H1 (cell line): ENCODE results near the gene CLIC3. TPM values are rescaled to one million over a fixed set of nuclear protein-coding genes. Genes with fewer than 3 reads are reported as not detected.

Source experiments
- CTCF ChIA-PET: fragments of 300-600 bp; sonication (Branson Sonifier 250); formaldehyde crosslinking; loops from one replicate; lab custom pipeline; 2021; ENCODE audit not compliant: partially characterized antibody; lab: Charles Lee
- POLR2A ChIA-PET: fragments of 300-600 bp; sonication (Branson Sonifier 250); formaldehyde crosslinking; loops from one replicate; lab custom pipeline; 2021; ENCODE audit warnings: inconsistent platforms; ENCODE audit not compliant: partially characterized antibody; lab: Charles Lee
- DNase-seq, 2 experiments: peaks; one replicate each; pipeline versions ENCODE4 v3.0.0 to v3.0.0-alpha.2; 2010 to 2022; ENCODE audit warnings: low spot score in 2 of 2, low read depth in 1 of 2, mixed read lengths in 1 of 2
- FAIRE-seq: peaks from 2 replicates; lab custom pipeline; 2011; peaks lifted over from hg19 to GRCh38; lab: Jason Lieb, UNC
- H2AFZ ChIP-seq: 2 replicates; pipeline ENCODE4 v1.8.1; 2012; ENCODE audit warnings: low read length, inconsistent platforms
- H2AK5ac ChIP-seq: 2 replicates; pipeline ENCODE4 v1.6.1; 2013; ENCODE audit warnings: low read depth, low read length
- H2BK120ac ChIP-seq: replicated peaks from 2 replicates; pipeline ENCODE3; 2013; ENCODE audit warnings: low read depth, low read length, inconsistent platforms
- H2BK12ac ChIP-seq: 2 replicates; pipeline ENCODE4 v1.6.1; 2013; ENCODE audit warnings: low read depth, low read length
- H2BK15ac ChIP-seq: 2 replicates; pipeline ENCODE4 v1.6.1; 2013; ENCODE audit warnings: low read length
- H2BK20ac ChIP-seq: 2 replicates; pipeline ENCODE4 v1.6.1; 2013; ENCODE audit warnings: low read length
- H2BK5ac ChIP-seq: 2 replicates; pipeline ENCODE4 v1.6.1; 2013; ENCODE audit warnings: low read depth, low read length
- H3K14ac ChIP-seq: 2 replicates; pipeline ENCODE4 v1.6.1; 2013; ENCODE audit warnings: inconsistent platforms; ENCODE audit not compliant: insufficient read length
- H3K18ac ChIP-seq: 2 replicates; pipeline ENCODE4 v1.6.1; 2013; ENCODE audit warnings: low read length; ENCODE audit errors: extremely low read depth
- H3K23ac ChIP-seq: 2 replicates; pipeline ENCODE4 v1.6.1; 2013; ENCODE audit warnings: inconsistent platforms; ENCODE audit not compliant: insufficient read length
- H3K23me2 ChIP-seq: 2 replicates; pipeline ENCODE4 v1.6.1; 2013; ENCODE audit warnings: low read depth, low read length
- H3K27ac ChIP-seq: 2 replicates; pipeline ENCODE4 v1.6.1; 2011; ENCODE audit warnings: low read depth, low read length, inconsistent platforms
- H3K27me3 ChIP-seq, 4 experiments: replicated peaks in 1 of 4; 1 replicate in 1 of 4; 2 replicates in 3 of 4; pipeline versions ENCODE4 v1.6.1 to v1.8.1; 2011 to 2013; ENCODE audit warnings: low read length in 3 of 4, mild to moderate bottlenecking in 3 of 4, inconsistent platforms in 2 of 4, mixed read lengths in 2 of 4, moderate library complexity in 1 of 4; ENCODE audit not compliant: control insufficient read depth in 3 of 4, insufficient read depth in 3 of 4; ENCODE audit errors: extremely low read depth in 1 of 4
- H3K36me3 ChIP-seq, 4 experiments: 2 replicates each; pipeline versions ENCODE4 v1.6.1 to v1.8.1; 2011 to 2013; ENCODE audit warnings: mild to moderate bottlenecking in 4 of 4, low read length in 3 of 4, moderate library complexity in 2 of 4, control low read depth in 1 of 4, inconsistent platforms in 1 of 4; ENCODE audit not compliant: insufficient read depth in 4 of 4, control insufficient read depth in 2 of 4
- H3K4ac ChIP-seq: replicated peaks from 2 replicates; pipeline ENCODE3; 2013; ENCODE audit warnings: low read length, low read depth, mixed read lengths, inconsistent platforms; ENCODE audit not compliant: insufficient read length
- H3K4me1 ChIP-seq, 4 experiments: replicated peaks in 1 of 4; 1 replicate in 1 of 4; 2 replicates in 3 of 4; pipeline versions ENCODE4 v1.6.1 to v1.8.1; 2011 to 2013; ENCODE audit warnings: low read length in 3 of 4, inconsistent platforms in 2 of 4, mixed read lengths in 1 of 4; ENCODE audit not compliant: insufficient read depth in 4 of 4, control insufficient read depth in 3 of 4
- H3K4me2 ChIP-seq, 2 experiments: 2 replicates each; pipeline versions ENCODE4 v1.6.1 to v1.8.1; 2011 to 2013; ENCODE audit warnings: low read depth in 2 of 2, low read length in 2 of 2, control low read depth in 1 of 2, inconsistent platforms in 1 of 2, mild to moderate bottlenecking in 1 of 2; ENCODE audit not compliant: insufficient read depth in 1 of 2
- H3K4me3 ChIP-seq, 4 experiments: fragments of 200-600, 300-600 bp in 1 of 4; sonication (generic), shearing (Covaris generic), sonication (Bioruptor Twin) in 1 of 4; 2 replicates each; pipeline versions ENCODE4 v1.5.1 to v1.8.1; 2011 to 2016; ENCODE audit warnings: low read length in 4 of 4, low read depth in 3 of 4, control low read depth in 2 of 4, inconsistent platforms in 2 of 4, mild to moderate bottlenecking in 2 of 4, mixed read lengths in 1 of 4, moderate library complexity in 1 of 4; ENCODE audit not compliant: insufficient read depth in 2 of 4; ENCODE audit errors: extremely low read depth in 1 of 4
- H3K56ac ChIP-seq: replicated peaks from 2 replicates; pipeline ENCODE3; 2013; ENCODE audit warnings: low read depth, mild to moderate bottlenecking, mixed read lengths, low read length, inconsistent platforms; ENCODE audit not compliant: insufficient read length
- H3K79me1 ChIP-seq: 2 replicates; pipeline ENCODE4 v1.6.1; 2013; ENCODE audit warnings: low read depth, low read length, control low read depth
- H3K79me2 ChIP-seq, 2 experiments: 2 replicates each; pipeline versions ENCODE4 v1.6.1 to v1.8.1; 2012 to 2013; ENCODE audit warnings: low read length in 2 of 2, mild to moderate bottlenecking in 2 of 2, inconsistent platforms in 1 of 2; ENCODE audit not compliant: insufficient read depth in 2 of 2, control insufficient read depth in 1 of 2
- H3K9ac ChIP-seq, 4 experiments: replicated peaks in 1 of 4; 1 replicate in 1 of 4; 2 replicates in 3 of 4; pipeline versions ENCODE4 v1.6.1 to v1.8.1; 2011 to 2013; ENCODE audit warnings: low read depth in 3 of 4, low read length in 3 of 4, control low read depth in 2 of 4, mild to moderate bottlenecking in 2 of 4, moderate library complexity in 2 of 4, inconsistent platforms in 1 of 4; ENCODE audit errors: extremely low read depth in 1 of 4
- H3K9me3 ChIP-seq, 2 experiments: 2 replicates each; pipeline versions ENCODE4 v1.6.1 to v1.8.1; 2012 to 2013; ENCODE audit warnings: mild to moderate bottlenecking in 2 of 2, moderate library complexity in 2 of 2, control low read depth in 1 of 2, inconsistent platforms in 1 of 2, low read depth in 1 of 2, low read length in 1 of 2, mixed read lengths in 1 of 2; ENCODE audit not compliant: insufficient read depth in 2 of 2
- H4K20me1 ChIP-seq, 2 experiments: replicated peaks in 1 of 2; 2 replicates each; pipeline versions ENCODE3 to v1.8.1; 2011 to 2013; ENCODE audit warnings: inconsistent platforms in 2 of 2, low read length in 2 of 2, mild to moderate bottlenecking in 1 of 2; ENCODE audit not compliant: insufficient read depth in 2 of 2, control insufficient read depth in 1 of 2
- H4K5ac ChIP-seq: 2 replicates; pipeline ENCODE4 v1.6.1; 2013; ENCODE audit warnings: low read length, low read depth, mixed read lengths, inconsistent platforms; ENCODE audit not compliant: insufficient read length
- H4K8ac ChIP-seq: 2 replicates; pipeline ENCODE4 v1.8.0; 2013; ENCODE audit warnings: mild to moderate bottlenecking, moderate library complexity, low read length, inconsistent platforms; ENCODE audit not compliant: insufficient read depth; ENCODE audit errors: extremely low read depth
- H4K91ac ChIP-seq: replicated peaks from 2 replicates; pipeline ENCODE3; 2013; ENCODE audit warnings: low read length, mixed read lengths, inconsistent platforms; ENCODE audit not compliant: insufficient read length
- BCL11A ChIP-seq, 2 experiments: IDR thresholded peaks; one replicate each; pipeline ENCODE4 v1.6.1; 2011; ENCODE audit warnings: low read depth in 2 of 2, low read length in 2 of 2, mild to moderate bottlenecking in 2 of 2
- FOSL1 ChIP-seq: IDR thresholded peaks from 2 replicates; pipeline ENCODE4 v1.6.1; 2011; ENCODE audit warnings: mild to moderate bottlenecking, low read depth, low read length, moderate library complexity; ENCODE audit not compliant: insufficient read depth
- HDAC2 ChIP-seq, 2 experiments: fragments of 300-600 bp in 1 of 2; sonication (generic) in 1 of 2; IDR thresholded peaks; 2 replicates each; pipeline ENCODE4 v1.6.1; 2011 to 2012; ENCODE audit warnings: low read depth in 2 of 2, low read length in 2 of 2, mild to moderate bottlenecking in 2 of 2, moderate library complexity in 2 of 2, borderline replicate concordance in 1 of 2, inconsistent platforms in 1 of 2
- KDM4A ChIP-seq: IDR thresholded peaks from one replicate; pipeline ENCODE4 v1.7.1; 2012; ENCODE audit warnings: low read depth, mild to moderate bottlenecking, moderate library complexity, low read length, inconsistent platforms; ENCODE audit not compliant: severe bottlenecking
- RFX5 ChIP-seq: IDR thresholded peaks from 2 replicates; pipeline ENCODE4 v1.6.1; 2011; ENCODE audit warnings: low read depth, low read length, improper control_type of control experiment, borderline replicate concordance
- SP4 ChIP-seq: IDR thresholded peaks from 2 replicates; pipeline ENCODE4 v1.6.1; 2012; ENCODE audit warnings: low read length, inconsistent platforms
- YY1 ChIP-seq: IDR thresholded peaks from 2 replicates; pipeline ENCODE4 v1.6.1; 2011; ENCODE audit warnings: low read depth, mild to moderate bottlenecking, low read length
- WGBS, 2 experiments: shearing (Covaris generic) in 1 of 2; methylation state at CpG; one replicate each; pipeline versions ENCODE4 v1.1.6 to v1.1.7; 2013 to 2015; ENCODE audit warnings: low lambda C conversion rate in 2 of 2, mixed read lengths in 2 of 2, inconsistent platforms in 1 of 2, low coverage in 1 of 2, missing lambda C conversion rate in 1 of 2; ENCODE audit not compliant: insufficient replicate concordance in 2 of 2, insufficient coverage in 1 of 2, insufficient read length in 1 of 2; ENCODE audit errors: extremely low coverage in 1 of 2, missing lambda C conversion rate in 1 of 2; 5-methylcytosine and 5-hydroxymethylcytosine counted together
- polyA plus RNA-seq, 7 experiments: library from polyadenylated mRNA; depleted of rRNA in 3 of 7; stranded (reverse) in 5 of 7; unstranded in 2 of 7; fragments of >200 nt in 5 of 7; fragments of 200-250 nt in 2 of 7; gene quantifications; 1 replicate in 5 of 7; 2 replicates in 1 of 7; 4 replicates in 1 of 7; pipeline versions ENCODE4 v1.2.1 to v1.2.3, GENCODE V29; 2011 to 2013; ENCODE audit warnings: missing spikeins in 2 of 7, mixed read lengths in 2 of 7
- total RNA-seq: library from RNA; stranded (reverse); fragmentation: NEBNext Ultra II Directional; extraction: Animal tissue kit (Norgen Biotek cat#: 25700); gene quantifications from 2 replicates; pipeline ENCODE4 v1.2.1, GENCODE V29; 2021

CLIC3 gene
- total and polyA plus RNA-seq, 2 of the 8 experiments (the other 6 are each of a cell fraction or from before 2014, with no cell fraction given) = 0.12 TPM; not detected in 1

DNA sequence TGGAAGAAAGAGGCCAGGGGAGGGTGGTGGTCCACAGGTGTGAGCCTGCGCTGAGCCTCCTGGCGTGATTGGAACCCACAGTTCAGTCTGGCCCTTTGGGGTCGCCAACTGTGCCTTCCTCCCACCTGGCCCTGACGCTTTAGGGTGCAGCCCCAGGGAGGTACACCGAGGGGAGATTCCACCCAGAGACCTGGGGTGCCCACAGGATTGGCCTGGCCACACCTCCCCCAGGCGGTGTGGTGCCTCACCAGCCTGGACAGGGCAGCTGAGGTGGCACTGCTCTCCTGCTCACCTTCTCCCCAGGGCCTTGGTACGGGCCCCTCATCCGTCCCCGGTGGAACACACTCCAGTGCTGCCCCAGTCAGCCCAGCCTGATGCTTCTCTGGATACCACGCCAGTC lies 1.0 kb upstream of the CLIC3 start:
- no peak overlapping the region for H3K23ac ChIP-seq
- no peaks in the 10 kb centered on the region; a peak in 1 of 7 replicates for H3K27me3 ChIP-seq
- no peak overlapping the region for H2AK5ac ChIP-seq
- H3K27ac ChIP-seq = no peak overlapping the region
- H4K91ac ChIP-seq = peak overlapping the region; percentile 41
- ChIA-PET POLR2A (interaction anchor here (1.3 kb wide), 1 partner anchor 19 kb away, joined by 3 read pairs; no protein-coding TSS in a partner anchor), CTCF (interaction anchor here (1.0 to 5.6 kb wide), 8 partner anchors 8 to 52 kb away, joined by 3 to 29 read pairs (median 8); partner anchors contain the start of genes ABCA2 and PTGDS)
- H2BK20ac ChIP-seq = no peak overlapping the region
- H3K79me1 ChIP-seq = no peaks in the 10 kb centered on the region
- H3K4me1 ChIP-seq = peaks cover 0 to 20% (median 11%) of the 10 kb centered on the region in 4 experiments; a peak in 6 of 7 replicates
- peaks cover 0 to 2% (median 0%) of the 10 kb centered on the region in 4 experiments; a peak in 1 of 8 replicates for H3K36me3 ChIP-seq
- WGBS, 2 experiments = 82% methylated on average over 8 of the region's 10 CpGs; no CpG with 5 or more reads in 1 of the 2 experiments
- H2BK12ac ChIP-seq = peak overlapping the region; percentile 60; the same call in 1 of the 2 replicates
- FAIRE-seq (no peak), DNase-seq (no peak)
- no peaks in the 10 kb centered on the region for H3K79me2 ChIP-seq
- H2BK5ac ChIP-seq = peak overlapping the region; percentile 35; the same call in 1 of the 2 replicates
- no peaks in the 10 kb centered on the region for H3K9me3 ChIP-seq
- H4K8ac ChIP-seq = no peak overlapping the region
- H3K4me2 ChIP-seq = peak overlapping the region; percentile 35 to 77; a peak in 3 of 4 replicates
- H2BK120ac ChIP-seq = no peak overlapping the region
- H2AFZ ChIP-seq = no peak overlapping the region
- no peak overlapping the region for H3K9ac ChIP-seq
- H3K14ac ChIP-seq = no peak overlapping the region
- H3K56ac ChIP-seq = no peak overlapping the region
- no peak overlapping the region for H3K4ac ChIP-seq
- H4K20me1 ChIP-seq = peaks cover 0 to 2% of the 10 kb centered on the region in 2 experiments
- no peak overlapping the region; the same call in 1 of the 2 replicates for H3K18ac ChIP-seq
- H2BK15ac ChIP-seq = peak overlapping the region; percentile 95; the same call in 1 of the 2 replicates
- peaks cover 16% of the 10 kb centered on the region for H3K23me2 ChIP-seq
- H3K4me3 ChIP-seq = peak overlapping the region in 1 of 4 experiments; percentile 50; a peak in 2 of 8 replicates
- no peak overlapping the region for H4K5ac ChIP-seq
- TF ChIP-seq HDAC2 (IDR thresholded peaks at IDR 0.05; ENCODE audit: borderline replicate concordance in 1 of 2, low read depth in 2 of 2, low read length in 2 of 2) (no peak), BCL11A (IDR thresholded peaks at IDR 0.05; ENCODE audit: low read depth in 2 of 2, low read length in 2 of 2) (no peak), FOSL1 (no peak), SP4 (no peak), KDM4A (no peak), RFX5 (no peak), YY1 (no peak)
